Liver (tissue), 3 donors: Measurements from ENCODE around the gene OPRL1.

ENCODE experiments used
- CTCF ChIP-seq: fragments of 150-350 bp; IDR thresholded peaks from 2 replicates; pipeline ENCODE4 v1.5.1; 2017; ENCODE audit warnings: improper control_type of control experiment, low read depth, low read length; ENCODE audit not compliant: missing input control
- GABPA ChIP-seq, 2 donors: IDR thresholded peaks in 1 of 2; conservative IDR thresholded peaks in 1 of 2; 2 replicates each; pipeline ENCODE4 v1.6.1; 2016; ENCODE audit warnings: antibody characterized with exemption in 2 of 2, mild to moderate bottlenecking in 1 of 2, moderate library complexity in 1 of 2
- JUND ChIP-seq, 2 donors: IDR thresholded peaks; 2 replicates each; pipeline ENCODE4 v1.6.1; 2016; ENCODE audit warnings: antibody characterized with exemption in 2 of 2
- REST ChIP-seq: IDR thresholded peaks from 2 replicates; pipeline ENCODE4 v1.6.1; 2016; ENCODE audit warnings: antibody characterized with exemption, mild to moderate bottlenecking
- YY1 ChIP-seq: IDR thresholded peaks from 2 replicates; pipeline ENCODE4 v1.6.1; 2016; ENCODE audit warnings: antibody characterized with exemption, mild to moderate bottlenecking
- donor health status: healthy.
- donor health status: healthy.

- TF ChIP-seq CTCF (no peak), REST (no peak), YY1 (no peak), GABPA (IDR thresholded peaks at IDR 0.05 in 1 of 2, conservative IDR thresholded peaks at IDR 0.05 in 1 of 2) (no peak), JUND (IDR thresholded peaks at IDR 0.05) (no peak)
Measured at GRCh38 chr20:64062276-64062595, 17.6 kb upstream of the OPRL1 start.
